Mesenchymal stem cell (in vitro differentiated cells and primary cell): ENCODE results near the gene SLC26A3. TPM values are rescaled to one million over a fixed set of nuclear protein-coding genes. Genes with fewer than 3 reads are reported as not detected.
"Not testable (repeated sequence)": the region's sequence is repeated elsewhere in the genome, so short reads cannot be mapped to it uniquely, and the experiment has no call there.

Experiments used
- DNase-seq: peaks from one replicate; pipeline ENCODE4 v3.0.0-alpha.2; 2013
- H2AFZ ChIP-seq: one replicate; pipeline ENCODE4 v1.6.1; 2013; ENCODE audit warnings: low read depth, mild to moderate bottlenecking, control low read depth, inconsistent platforms, low read length, moderate library complexity
- H2AK5ac ChIP-seq: 2 replicates; pipeline ENCODE4 v1.6.1; 2013; ENCODE audit warnings: low read length, moderate library complexity, mild to moderate bottlenecking, inconsistent platforms; ENCODE audit not compliant: severe bottlenecking
- H2BK120ac ChIP-seq: one replicate; pipeline ENCODE4 v1.6.1; 2013; ENCODE audit warnings: low read depth, mild to moderate bottlenecking, inconsistent platforms, low read length, moderate library complexity
- H2BK12ac ChIP-seq, 2 experiments: one replicate each; pipeline ENCODE4 v1.6.1; 2013; ENCODE audit warnings: inconsistent platforms in 2 of 2, low read length in 2 of 2, mild to moderate bottlenecking in 2 of 2, moderate library complexity in 2 of 2, control low read depth in 1 of 2
- H2BK15ac ChIP-seq: one replicate; pipeline ENCODE4 v1.6.1; 2013; ENCODE audit warnings: mild to moderate bottlenecking, low read depth, inconsistent platforms; ENCODE audit not compliant: poor library complexity, severe bottlenecking
- H2BK5ac ChIP-seq: 2 replicates; pipeline ENCODE4 v1.6.1; 2013; ENCODE audit warnings: low read depth, mild to moderate bottlenecking, low read length, control low read depth, inconsistent platforms; ENCODE audit not compliant: poor library complexity, severe bottlenecking
- H3K14ac ChIP-seq, 2 experiments: one replicate each; pipeline ENCODE4 v1.6.1; 2013; ENCODE audit warnings: inconsistent platforms in 2 of 2, low read length in 2 of 2, control low read depth in 1 of 2, mild to moderate bottlenecking in 1 of 2, moderate library complexity in 1 of 2
- H3K18ac ChIP-seq, 2 experiments: one replicate each; pipeline ENCODE4 v1.6.1; 2013; ENCODE audit warnings: inconsistent platforms in 2 of 2, low read length in 2 of 2, control low read depth in 1 of 2, low read depth in 1 of 2, mild to moderate bottlenecking in 1 of 2
- H3K23ac ChIP-seq, 2 experiments: one replicate each; pipeline ENCODE4 v1.6.1; 2013; ENCODE audit warnings: inconsistent platforms in 2 of 2, low read length in 2 of 2, mild to moderate bottlenecking in 2 of 2, moderate library complexity in 2 of 2, control low read depth in 1 of 2
- H3K27ac ChIP-seq: 2 replicates; pipeline ENCODE4 v1.5.1; 2013; ENCODE audit warnings: mild to moderate bottlenecking, moderate library complexity, low read length, control low read depth, inconsistent platforms; ENCODE audit not compliant: poor library complexity, severe bottlenecking
- H3K27me3 ChIP-seq, 2 experiments: 2 replicates each; pipeline versions ENCODE4 v1.6.1 to v1.7.0; 2013; ENCODE audit warnings: low read length in 2 of 2, mild to moderate bottlenecking in 2 of 2, moderate library complexity in 2 of 2, control low read depth in 1 of 2, inconsistent platforms in 1 of 2; ENCODE audit not compliant: control insufficient read depth in 1 of 2, insufficient read depth in 1 of 2
- H3K36me3 ChIP-seq, 2 experiments: 2 replicates each; pipeline versions ENCODE4 v1.6.1 to v1.7.0; 2013; ENCODE audit warnings: low read length in 2 of 2, control low read depth in 1 of 2, inconsistent platforms in 1 of 2, low read depth in 1 of 2, mild to moderate bottlenecking in 1 of 2; ENCODE audit not compliant: insufficient read depth in 2 of 2, control insufficient read depth in 1 of 2
- H3K4ac ChIP-seq, 2 experiments: one replicate each; pipeline ENCODE4 v1.6.1; 2013; ENCODE audit warnings: inconsistent platforms in 2 of 2, low read length in 2 of 2, mild to moderate bottlenecking in 2 of 2, moderate library complexity in 2 of 2, control low read depth in 1 of 2, low read depth in 1 of 2
- H3K4me1 ChIP-seq: 2 replicates; pipeline ENCODE4 v1.6.1; 2013; ENCODE audit warnings: low read depth, low read length, control low read depth; ENCODE audit not compliant: control insufficient read depth, insufficient read depth
- H3K4me2 ChIP-seq: 2 replicates; pipeline ENCODE4 v1.6.1; 2013; ENCODE audit warnings: low read length, mild to moderate bottlenecking, inconsistent platforms; ENCODE audit not compliant: poor library complexity, severe bottlenecking
- H3K4me3 ChIP-seq, 2 experiments: 2 replicates each; pipeline versions ENCODE4 v1.5.1 to v1.7.0; 2013; ENCODE audit warnings: low read length in 2 of 2, mild to moderate bottlenecking in 2 of 2, control low read depth in 1 of 2, low read depth in 1 of 2; ENCODE audit not compliant: insufficient read depth in 1 of 2
- H3K79me1 ChIP-seq: replicated peaks from 2 replicates; pipeline ENCODE4 v1.6.1; 2013; ENCODE audit warnings: mild to moderate bottlenecking, control low read depth, low read length, inconsistent platforms; ENCODE audit not compliant: poor library complexity, severe bottlenecking
- H3K9ac ChIP-seq: 2 replicates; pipeline ENCODE4 v1.7.0; 2013; ENCODE audit warnings: mild to moderate bottlenecking, low read length, moderate library complexity
- H3K9me3 ChIP-seq: 2 replicates; pipeline ENCODE4 v1.7.0; 2013; ENCODE audit warnings: mild to moderate bottlenecking, low read length; ENCODE audit not compliant: control insufficient read depth
- H4K8ac ChIP-seq: one replicate; pipeline ENCODE4 v1.6.1; 2013; ENCODE audit warnings: inconsistent platforms, mild to moderate bottlenecking, low read length, moderate library complexity
- H4K91ac ChIP-seq: one replicate; pipeline ENCODE4 v1.6.1; 2013; ENCODE audit warnings: mild to moderate bottlenecking, low read length, inconsistent platforms
- WGBS: methylation state at CpG from one replicate; pipeline ENCODE4 v1.1.7; 2013; ENCODE audit warnings: mixed read lengths; 5-methylcytosine and 5-hydroxymethylcytosine counted together
- polyA plus RNA-seq, 2 experiments: library from polyadenylated mRNA; stranded (reverse); fragments of 200-250 nt; gene quantifications; one replicate each; pipeline ENCODE4 v1.2.3, GENCODE V29; 2013

Gene SLC26A3
- not detected for polyA plus RNA-seq (2013, experiment 1 of 2)
- polyA plus RNA-seq (2013, experiment 2 of 2), result not detected

GRCh38 chr7:107803009-107803610 is at the start of gene SLC26A3:
Gene SLC26A3 (minus strand): TSS chr7:107803223. CDS start chr7:107794509, 8,714 bp downstream.
- WGBS, result 63% methylated on average over 2 of the region's 2 CpGs
- Histone ChIP-seq H3K27ac (no peak within 1 kb of the TSS), H3K27me3 (peaks cover 29 to 32% of the 10 kb centered on the region in 2 experiments), H3K4me3 (no peak within 1 kb of the TSS), H3K79me1 (no peaks in the 10 kb centered on the region), H3K9me3 (no peaks in the 10 kb centered on the region), H3K4me1 (no peaks in the 10 kb centered on the region), H2BK5ac (no peak within 1 kb of the TSS), H2AK5ac (no peak within 1 kb of the TSS), H3K4ac (no peak within 1 kb of the TSS), H2AFZ (no peak within 1 kb of the TSS), H4K91ac (no peak within 1 kb of the TSS), H2BK120ac (no peak within 1 kb of the TSS), H4K8ac (no peak within 1 kb of the TSS), H3K18ac (no peak within 1 kb of the TSS), H2BK15ac (no peak within 1 kb of the TSS), H3K4me2 (no peak within 1 kb of the TSS), H3K14ac (no peak within 1 kb of the TSS), H3K23ac (no peak within 1 kb of the TSS), H2BK12ac (no peak within 1 kb of the TSS), H3K36me3 (no peaks in the 10 kb centered on the region), H3K9ac (no peak within 1 kb of the TSS)
- no peak for DNase-seq

- H3K36me3 ChIP-seq, result no peaks in the 10 kb centered on the region
- H3K4me2 ChIP-seq, result no peak overlapping the region
- no peak overlapping the region for H3K9ac ChIP-seq
- H2BK120ac ChIP-seq, result no peak overlapping the region
- H3K4ac ChIP-seq, result no peak overlapping the region
- H4K8ac ChIP-seq, result no peak overlapping the region
- H3K14ac ChIP-seq, result no peak overlapping the region
- no peak overlapping the region for H3K27ac ChIP-seq
- H3K18ac ChIP-seq, result no peak overlapping the region
- H3K27me3 ChIP-seq, result peaks cover 16 to 20% of the 10 kb centered on the region in 2 experiments
- H3K9me3 ChIP-seq, result no peaks in the 10 kb centered on the region
- H2AK5ac ChIP-seq, result no peak overlapping the region
- DNase-seq, result no peak
- no peak overlapping the region for H3K23ac ChIP-seq
- no peak overlapping the region for H2BK12ac ChIP-seq
- WGBS, result no CpG with 5 or more reads among the region's 1 CpG
- no peak overlapping the region for H3K4me3 ChIP-seq
- no peak overlapping the region for H2BK15ac ChIP-seq
- H3K79me1 ChIP-seq, result no peaks in the 10 kb centered on the region
- H4K91ac ChIP-seq, result no peak overlapping the region
- no peak overlapping the region for H2AFZ ChIP-seq
- H3K4me1 ChIP-seq, result no peaks in the 10 kb centered on the region
- H2BK5ac ChIP-seq, result no peak overlapping the region
These were observed 47.6 kb upstream of the SLC26A3 start for GRCh38 chr7:107850643-107851042.

GRCh38 chr7:107850216-107850615 is 47.2 kb upstream of the SLC26A3 start:
- DNase-seq, result no peak
- 96% methylated on average over 3 of the region's 4 CpGs for WGBS
- H3K14ac ChIP-seq, result no peak overlapping the region

GRCh38 chr7:107848211-107848610 is 45.2 kb upstream of the SLC26A3 start:
- not testable (repeated sequence) for H3K4me2 ChIP-seq

More at GRCh38 chr7:107850216-107850615, 47.2 kb upstream of the SLC26A3 start:
- H2AFZ ChIP-seq, result no peak overlapping the region
- no peak overlapping the region for H3K4me2 ChIP-seq
- no peaks in the 10 kb centered on the region for H3K9me3 ChIP-seq
- no peak overlapping the region for H4K91ac ChIP-seq
- no peaks in the 10 kb centered on the region for H3K79me1 ChIP-seq
- no peaks in the 10 kb centered on the region for H3K36me3 ChIP-seq
- H2AK5ac ChIP-seq, result no peak overlapping the region
- H2BK120ac ChIP-seq, result no peak overlapping the region
- H2BK5ac ChIP-seq, result no peak overlapping the region
- no peak overlapping the region for H3K18ac ChIP-seq
- no peaks in the 10 kb centered on the region for H3K4me1 ChIP-seq
- H3K27ac ChIP-seq, result no peak overlapping the region
- H2BK15ac ChIP-seq, result no peak overlapping the region
- H3K23ac ChIP-seq, result no peak overlapping the region
- H3K4ac ChIP-seq, result no peak overlapping the region
- H4K8ac ChIP-seq, result no peak overlapping the region
- H3K9ac ChIP-seq, result no peak overlapping the region
- no peak overlapping the region for H2BK12ac ChIP-seq
- no peak overlapping the region for H3K4me3 ChIP-seq
- peaks cover 15% of the 10 kb centered on the region in 2 experiments for H3K27me3 ChIP-seq

More at GRCh38 chr7:107848211-107848610, 45.2 kb upstream of the SLC26A3 start:
- WGBS, result 96% methylated on average over 15 of the region's 31 CpGs
- not testable (repeated sequence) for H3K9ac ChIP-seq, H3K27ac ChIP-seq, H3K4me3 ChIP-seq, H4K91ac ChIP-seq, H2BK12ac ChIP-seq, H2BK120ac ChIP-seq, H3K4ac ChIP-seq, H3K4me1 ChIP-seq, H3K9me3 ChIP-seq, H2BK5ac ChIP-seq, H3K14ac ChIP-seq, H2AK5ac ChIP-seq, H3K79me1 ChIP-seq, H3K36me3 ChIP-seq, H3K23ac ChIP-seq, H2AFZ ChIP-seq, H2BK15ac ChIP-seq, DNase-seq, H3K18ac ChIP-seq, H3K27me3 ChIP-seq, H4K8ac ChIP-seq
